IMR-90 (cell line): Measurements from ENCODE around the gene RELN. TPM values are rescaled to one million over a fixed set of nuclear protein-coding genes. Genes with fewer than 3 reads are reported as not detected.
"Not testable (repeated sequence)": the region's sequence is repeated elsewhere in the genome, so short reads cannot be mapped to it uniquely, and the experiment has no call there.

Source experiments
- ATAC-seq: fragments of 200-7000 bp; cut with Tn5 transposase; 2 replicates; pipeline ENCODE4 v1.9.1; 2020; ENCODE audit warnings: low read depth, mild to moderate bottlenecking, moderate library complexity
- BruUV-seq: library from RNA; stranded (reverse); fragments of 400-500 nt; replicated peaks from 2 replicates; lab custom pipeline; 2021; lab: Mats Ljungman, UMichigan
- CTCF ChIA-PET: fragments of 300-600 bp; formaldehyde crosslinking; extraction: SDS; loops from one replicate; lab custom pipeline; 2021; ENCODE audit warnings: antibody characterized with exemption; lab: Yijun Ruan, JAX
- POLR2A ChIA-PET: fragments of 300-600 bp; sonication (Branson Sonifier 250); formaldehyde crosslinking; loops from one replicate; lab custom pipeline; 2022; ENCODE audit warnings: antibody characterized with exemption; ENCODE audit not compliant: unreplicated experiment; lab: Charles Lee
- DNase-seq: peaks from one replicate; pipeline ENCODE4 v3.0.0; 2013
- H2AFZ ChIP-seq: replicated peaks from 2 replicates; pipeline ENCODE3; 2013; ENCODE audit warnings: low read length, mild to moderate bottlenecking; ENCODE audit not compliant: poor library complexity
- H2AK5ac ChIP-seq: 2 replicates; pipeline ENCODE4 v1.6.1; 2013; ENCODE audit warnings: low read depth, low read length, inconsistent platforms
- H2AK9ac ChIP-seq: replicated peaks from 2 replicates; pipeline ENCODE3; 2013; ENCODE audit warnings: mild to moderate bottlenecking, low read depth, low read length, moderate library complexity; ENCODE audit not compliant: poor library complexity
- H2BK120ac ChIP-seq: 2 replicates; pipeline ENCODE4 v1.6.1; 2013; ENCODE audit warnings: low read depth, low read length, inconsistent platforms
- H2BK15ac ChIP-seq: 3 replicates; pipeline ENCODE4 v1.6.1; 2013; ENCODE audit warnings: low read depth, low read length, inconsistent platforms
- H2BK20ac ChIP-seq: 2 replicates; pipeline ENCODE4 v1.6.1; 2013; ENCODE audit warnings: low read depth, mild to moderate bottlenecking, inconsistent platforms, low read length, moderate library complexity
- H2BK5ac ChIP-seq: 2 replicates; pipeline ENCODE4 v1.6.1; 2013; ENCODE audit warnings: mild to moderate bottlenecking, low read depth, low read length, inconsistent platforms; ENCODE audit not compliant: poor library complexity, severe bottlenecking
- H3K14ac ChIP-seq: replicated peaks from 2 replicates; pipeline ENCODE4 v1.6.1; 2013; ENCODE audit warnings: low read depth, low read length, inconsistent platforms
- H3K18ac ChIP-seq: 2 replicates; pipeline ENCODE4 v1.6.1; 2013; ENCODE audit warnings: low read depth, low read length, control low read depth
- H3K23ac ChIP-seq: 2 replicates; pipeline ENCODE4 v1.6.1; 2013; ENCODE audit warnings: low read depth, low read length, inconsistent platforms
- H3K27ac ChIP-seq: 2 replicates; pipeline ENCODE4 v1.5.1; 2013; ENCODE audit warnings: mild to moderate bottlenecking, control low read depth, low read length; ENCODE audit not compliant: insufficient read depth
- H3K27me3 ChIP-seq: 2 replicates; pipeline ENCODE4 v1.6.1; 2013; ENCODE audit warnings: low read length; ENCODE audit not compliant: control insufficient read depth, insufficient read depth
- H3K36me3 ChIP-seq: 2 replicates; pipeline ENCODE4 v1.6.1; 2013; ENCODE audit warnings: low read length, mixed read lengths; ENCODE audit not compliant: control insufficient read depth, insufficient read depth
- H3K4ac ChIP-seq: 2 replicates; pipeline ENCODE4 v1.6.1; 2013; ENCODE audit warnings: low read depth, low read length, inconsistent platforms
- H3K4me1 ChIP-seq: 2 replicates; pipeline ENCODE4 v1.6.1; 2013; ENCODE audit warnings: low read length, mixed read lengths; ENCODE audit not compliant: control insufficient read depth, insufficient read depth
- H3K4me2 ChIP-seq: 2 replicates; pipeline ENCODE4 v1.6.1; 2013; ENCODE audit warnings: low read depth, mild to moderate bottlenecking, control low read depth, low read length, moderate library complexity
- H3K4me3 ChIP-seq: 2 replicates; pipeline ENCODE4 v1.5.1; 2013; ENCODE audit warnings: low read depth, mild to moderate bottlenecking, control low read depth, low read length, moderate library complexity; ENCODE audit not compliant: insufficient read depth
- H3K56ac ChIP-seq: 2 replicates; pipeline ENCODE4 v1.6.1; 2013; ENCODE audit warnings: low read length, inconsistent platforms; ENCODE audit not compliant: insufficient read depth; ENCODE audit errors: extremely low read depth
- H3K79me1 ChIP-seq, 2 experiments: 2 replicates each; pipeline ENCODE4 v1.6.1; 2013; ENCODE audit warnings: low read length in 2 of 2, inconsistent platforms in 1 of 2, low read depth in 1 of 2
- H3K9ac ChIP-seq: 2 replicates; pipeline ENCODE4 v1.6.1; 2013; ENCODE audit warnings: low read depth, low read length, control low read depth
- H3K9me1 ChIP-seq: 2 replicates; pipeline ENCODE4 v1.6.1; 2013; ENCODE audit warnings: low read length, inconsistent platforms; ENCODE audit not compliant: insufficient read depth
- H3K9me3 ChIP-seq: 2 replicates; pipeline ENCODE4 v1.6.1; 2013; ENCODE audit warnings: low read length; ENCODE audit not compliant: control insufficient read depth, insufficient read depth
- H4K20me1 ChIP-seq: 2 replicates; pipeline ENCODE4 v1.6.1; 2013; ENCODE audit warnings: low read length, inconsistent platforms; ENCODE audit not compliant: insufficient read depth
- H4K5ac ChIP-seq: 2 replicates; pipeline ENCODE4 v1.6.1; 2013; ENCODE audit warnings: mild to moderate bottlenecking, low read depth, low read length, control low read depth
- H4K8ac ChIP-seq, 2 experiments: 2 replicates each; pipeline ENCODE4 v1.6.1; 2013; ENCODE audit warnings: low read depth in 2 of 2, low read length in 2 of 2, control low read depth in 1 of 2, inconsistent platforms in 1 of 2
- H4K91ac ChIP-seq: 2 replicates; pipeline ENCODE4 v1.6.1; 2013; ENCODE audit warnings: low read depth, low read length, inconsistent platforms; ENCODE audit not compliant: insufficient read depth
- CEBPB ChIP-seq: IDR thresholded peaks from 2 replicates; pipeline ENCODE4 v1.6.1; 2012; ENCODE audit warnings: low read depth, low read length, improper control_type of control experiment
- RAD21 ChIP-seq: IDR thresholded peaks from 2 replicates; pipeline ENCODE4 v1.6.1; 2012; ENCODE audit warnings: low read length, improper control_type of control experiment
- WGBS, 2 experiments: methylation state at CpG; one replicate each; pipeline versions ENCODE4 v1.1.5 to v1.1.7; 2013; ENCODE audit warnings: missing lambda C conversion rate in 2 of 2; ENCODE audit not compliant: insufficient read length in 1 of 2; ENCODE audit errors: extremely low coverage in 2 of 2; 5-methylcytosine and 5-hydroxymethylcytosine counted together
- dilution Hi-C: fragments of 300-500 bp; cut with HindIII; formaldehyde crosslinking; loops from one replicate; pipeline ENCODE4 v1.14.3; 2018; ENCODE audit warnings: low sequenced_read_pairs; ENCODE audit not compliant: unreplicated experiment
- in situ Hi-C: fragments of 300-500 bp; cut with MboI; formaldehyde crosslinking; loops from 3 replicates; pipeline ENCODE4 v1.14.3; 2019; ENCODE audit warnings: low sequenced_read_pairs, inconsistent platforms, mixed read lengths
- intact Hi-C: fragments of 100-400 bp; cut with micrococcal nuclease; formaldehyde crosslinking; loops from 2 replicates; pipeline ENCODE4 v1.10.0; 2022
- polyA plus RNA-seq, 3 experiments: library from polyadenylated mRNA; depleted of rRNA; stranded (reverse); fragments of >200 nt; gene quantifications; 2 replicates each; pipeline ENCODE4 v1.2.3, GENCODE V29; 2012; ENCODE audit warnings: low replicate concordance in 1 of 3
- total RNA-seq: library from RNA; depleted of rRNA; stranded (reverse); fragments of >200 nt; gene quantifications from 2 replicates; pipeline ENCODE4 v1.2.3, GENCODE V29; 2012

RELN gene
- total and polyA plus RNA-seq, 2 of the 4 experiments (the other 2 are of a cell fraction) = 14.7 to 23.7 TPM

GRCh38 chr7:103781409-103781808 is 208.0 kb downstream of the RELN start:
- Histone ChIP-seq H3K14ac (no peak overlapping the region), H3K9ac (no peak overlapping the region), H3K4ac (no peak overlapping the region), H3K4me2 (no peak overlapping the region), H3K36me3 (no peaks in the 10 kb centered on the region), H4K8ac (no peak overlapping the region), H3K4me3 (no peak overlapping the region), H3K27me3 (no peaks in the 10 kb centered on the region), H4K91ac (no peak overlapping the region), H4K5ac (no peak overlapping the region), H2AFZ (no peak overlapping the region), H3K79me1 (no peaks in the 10 kb centered on the region), H2BK20ac (no peak overlapping the region), H3K56ac (no peak overlapping the region), H3K27ac (no peak overlapping the region), H3K9me3 (no peaks in the 10 kb centered on the region), H2BK15ac (no peak overlapping the region), H2AK9ac (no peak overlapping the region), H3K4me1 (no peaks in the 10 kb centered on the region), H4K20me1 (no peaks in the 10 kb centered on the region), H2AK5ac (no peak overlapping the region), H3K18ac (no peak overlapping the region), H2BK5ac (no peak overlapping the region), H2BK120ac (no peak overlapping the region), H3K23ac (no peak overlapping the region), H3K9me1 (no peaks in the 10 kb centered on the region)
- DNase-seq = no peak
- ChIA-PET CTCF (no interaction called here), POLR2A (no interaction called here)
- TF ChIP-seq RAD21 (no peak), CEBPB (peak; percentile 65)
- no TSS peak for BruUV-seq
- dilution Hi-C loops (no loop called here), in situ Hi-C loops (no loop called here), intact Hi-C loops (no loop called here)
- ATAC-seq = no peak
- no CpG with 5 or more reads among the region's 1 CpG for WGBS, 2 experiments

GRCh38 chr7:103780561-103780960 is 208.9 kb downstream of the RELN start:
- H4K5ac ChIP-seq, H3K23ac ChIP-seq, H3K27ac ChIP-seq, H2AFZ ChIP-seq, H3K9me1 ChIP-seq, ATAC-seq, CTCF ChIA-PET, POLR2A ChIA-PET, H2BK5ac ChIP-seq, H3K4me3 ChIP-seq, H3K18ac ChIP-seq, dilution Hi-C loops, H3K9ac ChIP-seq, DNase-seq, H2AK5ac ChIP-seq, in situ Hi-C loops, H3K27me3 ChIP-seq, H2BK15ac ChIP-seq, intact Hi-C loops, BruUV-seq, H4K91ac ChIP-seq, H4K20me1 ChIP-seq, H3K14ac ChIP-seq, H2BK120ac ChIP-seq, H3K79me1 ChIP-seq, H2BK20ac ChIP-seq, H3K4ac ChIP-seq, H3K9me3 ChIP-seq, H3K4me1 ChIP-seq, H2AK9ac ChIP-seq, H3K36me3 ChIP-seq, H3K56ac ChIP-seq, H4K8ac ChIP-seq, H3K4me2 ChIP-seq: not testable (repeated sequence)
- 100% methylated on average over 1 of the region's 2 CpGs; no CpG with 5 or more reads in 1 of the 2 experiments for WGBS, 2 experiments
